ENCODE results near the gene UBA5. TPM values are rescaled to one million over a fixed set of nuclear protein-coding genes. Genes with fewer than 3 reads are reported as not detected.
"Not testable (repeated sequence)": the region's sequence is repeated elsewhere in the genome, so short reads cannot be mapped to it uniquely, and the experiment has no call there.

The UBA5 gene
- total and polyA plus RNA-seq, 4 donors, result 15.3 to 51.9 (median 36.0) TPM

DNA sequence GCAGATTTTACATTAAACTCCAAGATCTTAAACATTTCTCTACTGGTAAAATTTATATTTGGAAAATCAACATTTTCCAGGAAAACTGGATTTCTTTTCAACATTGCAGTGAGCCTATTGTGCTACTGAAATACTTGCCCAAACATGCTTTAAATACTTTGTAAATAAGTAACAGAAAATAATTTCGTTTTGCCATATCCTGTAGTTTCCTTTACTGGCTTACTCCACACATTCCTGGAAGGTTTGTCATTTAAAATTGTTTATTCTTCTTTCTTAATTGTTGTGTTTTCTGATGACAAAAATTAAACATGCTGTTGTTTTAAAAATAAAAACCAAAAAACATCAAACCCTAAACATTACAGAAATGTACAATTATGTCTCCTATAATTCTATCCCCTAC lies 22.5 kb upstream of the UBA5 start:
- H3K4me1 ChIP-seq (ENCODE audit: control insufficient read depth in 4 of 4, insufficient read depth in 4 of 4, low read length in 3 of 4), result no peaks in the 10 kb centered on the region
- H3K9ac ChIP-seq (ENCODE audit: low read depth in 1 of 2, low read length in 2 of 2), result no peak overlapping the region

DNA sequence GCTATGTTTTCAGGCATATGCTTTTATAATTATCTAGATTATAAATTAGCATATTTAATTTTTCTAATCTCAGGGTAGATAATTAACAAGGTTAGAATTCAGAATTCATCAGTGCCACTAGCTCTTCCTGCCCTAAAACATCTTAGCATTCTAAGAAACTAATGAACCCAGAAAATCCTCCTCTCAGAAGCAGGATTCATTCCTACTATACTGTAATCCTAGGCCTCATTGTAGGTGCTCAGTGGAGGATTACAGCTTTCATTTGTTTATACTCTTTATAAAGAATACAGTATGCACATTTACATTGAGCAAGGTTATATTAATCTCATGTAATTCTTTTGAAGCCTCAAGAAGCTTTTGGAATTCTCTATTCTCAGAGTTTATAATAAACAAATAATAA lies 21.4 kb upstream of the UBA5 start:
- Histone ChIP-seq H3K9ac (ENCODE audit: low read depth in 1 of 2, low read length in 2 of 2) (no peak overlapping the region), H3K27me3 (ENCODE audit: control insufficient read depth in 4 of 4, insufficient read depth in 4 of 4, low read length in 3 of 4) (no peaks in the 10 kb centered on the region), H3K4me3 (ENCODE audit: low read depth in 1 of 3, low read length in 3 of 3) (no peak overlapping the region), H3K4me1 (ENCODE audit: control insufficient read depth in 4 of 4, insufficient read depth in 4 of 4, low read length in 3 of 4) (no peaks in the 10 kb centered on the region), H3K9me3 (ENCODE audit: control insufficient read depth in 4 of 4, low read length in 3 of 4) (no peaks in the 10 kb centered on the region), H3K36me3 (ENCODE audit: control insufficient read depth in 4 of 4, insufficient read depth in 3 of 4, low read depth in 1 of 4, low read length in 3 of 4) (peaks cover 5 to 45% (median 36%) of the 10 kb centered on the region in 4 donors), H3K27ac (ENCODE audit: low read depth in 1 of 2, low read length in 2 of 2) (no peak overlapping the region)
- TF ChIP-seq HNF4G (IDR thresholded peaks at IDR 0.05), result no peak
- no peak for DNase-seq (ENCODE audit: low spot score)

More for the DNA sequence above, 22.5 kb upstream of the UBA5 start:
- WGBS, result 36% methylated on average over 1 of the region's 1 CpG
- H3K36me3 ChIP-seq (ENCODE audit: control insufficient read depth in 4 of 4, insufficient read depth in 3 of 4, low read depth in 1 of 4, low read length in 3 of 4), result peaks cover 5 to 45% (median 34%) of the 10 kb centered on the region in 4 donors
- no peak for DNase-seq (ENCODE audit: low spot score)
- no peak overlapping the region for H3K27ac ChIP-seq (ENCODE audit: low read depth in 1 of 2, low read length in 2 of 2)
- H3K27me3 ChIP-seq (ENCODE audit: control insufficient read depth in 4 of 4, insufficient read depth in 4 of 4, low read length in 3 of 4), result no peaks in the 10 kb centered on the region
- TF ChIP-seq, protein P1, sequence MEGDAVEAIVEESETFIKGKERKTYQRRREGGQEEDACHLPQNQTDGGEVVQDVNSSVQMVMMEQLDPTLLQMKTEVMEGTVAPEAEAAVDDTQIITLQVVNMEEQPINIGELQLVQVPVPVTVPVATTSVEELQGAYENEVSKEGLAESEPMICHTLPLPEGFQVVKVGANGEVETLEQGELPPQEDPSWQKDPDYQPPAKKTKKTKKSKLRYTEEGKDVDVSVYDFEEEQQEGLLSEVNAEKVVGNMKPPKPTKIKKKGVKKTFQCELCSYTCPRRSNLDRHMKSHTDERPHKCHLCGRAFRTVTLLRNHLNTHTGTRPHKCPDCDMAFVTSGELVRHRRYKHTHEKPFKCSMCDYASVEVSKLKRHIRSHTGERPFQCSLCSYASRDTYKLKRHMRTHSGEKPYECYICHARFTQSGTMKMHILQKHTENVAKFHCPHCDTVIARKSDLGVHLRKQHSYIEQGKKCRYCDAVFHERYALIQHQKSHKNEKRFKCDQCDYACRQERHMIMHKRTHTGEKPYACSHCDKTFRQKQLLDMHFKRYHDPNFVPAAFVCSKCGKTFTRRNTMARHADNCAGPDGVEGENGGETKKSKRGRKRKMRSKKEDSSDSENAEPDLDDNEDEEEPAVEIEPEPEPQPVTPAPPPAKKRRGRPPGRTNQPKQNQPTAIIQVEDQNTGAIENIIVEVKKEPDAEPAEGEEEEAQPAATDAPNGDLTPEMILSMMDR (IDR thresholded peaks at IDR 0.05; ENCODE audit: low read depth, low read length, missing input control), result no peak
- TF ChIP-seq SP1 (IDR thresholded peaks at IDR 0.05) (no peak), ATF3 (IDR thresholded peaks at IDR 0.05) (no peak), YY1 (IDR thresholded peaks at IDR 0.05) (no peak), GABPA (IDR thresholded peaks at IDR 0.05 in 1 of 2, conservative IDR thresholded peaks at IDR 0.05 in 1 of 2) (no peak), RAD21 (IDR thresholded peaks at IDR 0.05) (no peak), EGR1 (IDR thresholded peaks at IDR 0.05; ENCODE audit: low read depth in 2 of 2) (no peak), FOXA2 (IDR thresholded peaks at IDR 0.05) (no peak), JUND (IDR thresholded peaks at IDR 0.05) (no peak), HNF4A (conservative IDR thresholded peaks at IDR 0.05) (no peak), HNF4G (IDR thresholded peaks at IDR 0.05) (no peak), TAF1 (conservative IDR thresholded peaks at IDR 0.05) (no peak), FOXA1 (IDR thresholded peaks at IDR 0.05) (no peak)
- TF ChIP-seq, protein P2, sequence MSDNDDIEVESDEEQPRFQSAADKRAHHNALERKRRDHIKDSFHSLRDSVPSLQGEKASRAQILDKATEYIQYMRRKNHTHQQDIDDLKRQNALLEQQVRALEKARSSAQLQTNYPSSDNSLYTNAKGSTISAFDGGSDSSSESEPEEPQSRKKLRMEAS (IDR thresholded peaks at IDR 0.05), result no peak
- TF ChIP-seq, protein P3, sequence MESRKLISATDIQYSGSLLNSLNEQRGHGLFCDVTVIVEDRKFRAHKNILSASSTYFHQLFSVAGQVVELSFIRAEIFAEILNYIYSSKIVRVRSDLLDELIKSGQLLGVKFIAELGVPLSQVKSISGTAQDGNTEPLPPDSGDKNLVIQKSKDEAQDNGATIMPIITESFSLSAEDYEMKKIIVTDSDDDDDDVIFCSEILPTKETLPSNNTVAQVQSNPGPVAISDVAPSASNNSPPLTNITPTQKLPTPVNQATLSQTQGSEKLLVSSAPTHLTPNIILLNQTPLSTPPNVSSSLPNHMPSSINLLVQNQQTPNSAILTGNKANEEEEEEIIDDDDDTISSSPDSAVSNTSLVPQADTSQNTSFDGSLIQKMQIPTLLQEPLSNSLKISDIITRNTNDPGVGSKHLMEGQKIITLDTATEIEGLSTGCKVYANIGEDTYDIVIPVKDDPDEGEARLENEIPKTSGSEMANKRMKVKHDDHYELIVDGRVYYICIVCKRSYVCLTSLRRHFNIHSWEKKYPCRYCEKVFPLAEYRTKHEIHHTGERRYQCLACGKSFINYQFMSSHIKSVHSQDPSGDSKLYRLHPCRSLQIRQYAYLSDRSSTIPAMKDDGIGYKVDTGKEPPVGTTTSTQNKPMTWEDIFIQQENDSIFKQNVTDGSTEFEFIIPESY (IDR thresholded peaks at IDR 0.05), result no peak
- TF ChIP-seq, protein P4, sequence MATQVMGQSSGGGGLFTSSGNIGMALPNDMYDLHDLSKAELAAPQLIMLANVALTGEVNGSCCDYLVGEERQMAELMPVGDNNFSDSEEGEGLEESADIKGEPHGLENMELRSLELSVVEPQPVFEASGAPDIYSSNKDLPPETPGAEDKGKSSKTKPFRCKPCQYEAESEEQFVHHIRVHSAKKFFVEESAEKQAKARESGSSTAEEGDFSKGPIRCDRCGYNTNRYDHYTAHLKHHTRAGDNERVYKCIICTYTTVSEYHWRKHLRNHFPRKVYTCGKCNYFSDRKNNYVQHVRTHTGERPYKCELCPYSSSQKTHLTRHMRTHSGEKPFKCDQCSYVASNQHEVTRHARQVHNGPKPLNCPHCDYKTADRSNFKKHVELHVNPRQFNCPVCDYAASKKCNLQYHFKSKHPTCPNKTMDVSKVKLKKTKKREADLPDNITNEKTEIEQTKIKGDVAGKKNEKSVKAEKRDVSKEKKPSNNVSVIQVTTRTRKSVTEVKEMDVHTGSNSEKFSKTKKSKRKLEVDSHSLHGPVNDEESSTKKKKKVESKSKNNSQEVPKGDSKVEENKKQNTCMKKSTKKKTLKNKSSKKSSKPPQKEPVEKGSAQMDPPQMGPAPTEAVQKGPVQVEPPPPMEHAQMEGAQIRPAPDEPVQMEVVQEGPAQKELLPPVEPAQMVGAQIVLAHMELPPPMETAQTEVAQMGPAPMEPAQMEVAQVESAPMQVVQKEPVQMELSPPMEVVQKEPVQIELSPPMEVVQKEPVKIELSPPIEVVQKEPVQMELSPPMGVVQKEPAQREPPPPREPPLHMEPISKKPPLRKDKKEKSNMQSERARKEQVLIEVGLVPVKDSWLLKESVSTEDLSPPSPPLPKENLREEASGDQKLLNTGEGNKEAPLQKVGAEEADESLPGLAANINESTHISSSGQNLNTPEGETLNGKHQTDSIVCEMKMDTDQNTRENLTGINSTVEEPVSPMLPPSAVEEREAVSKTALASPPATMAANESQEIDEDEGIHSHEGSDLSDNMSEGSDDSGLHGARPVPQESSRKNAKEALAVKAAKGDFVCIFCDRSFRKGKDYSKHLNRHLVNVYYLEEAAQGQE (IDR thresholded peaks at IDR 0.05), result no peak
- H3K4me3 ChIP-seq (ENCODE audit: low read depth in 1 of 3, low read length in 3 of 3), result no peak overlapping the region
- no peaks in the 10 kb centered on the region for H3K9me3 ChIP-seq (ENCODE audit: control insufficient read depth in 4 of 4, low read length in 3 of 4)

DNA sequence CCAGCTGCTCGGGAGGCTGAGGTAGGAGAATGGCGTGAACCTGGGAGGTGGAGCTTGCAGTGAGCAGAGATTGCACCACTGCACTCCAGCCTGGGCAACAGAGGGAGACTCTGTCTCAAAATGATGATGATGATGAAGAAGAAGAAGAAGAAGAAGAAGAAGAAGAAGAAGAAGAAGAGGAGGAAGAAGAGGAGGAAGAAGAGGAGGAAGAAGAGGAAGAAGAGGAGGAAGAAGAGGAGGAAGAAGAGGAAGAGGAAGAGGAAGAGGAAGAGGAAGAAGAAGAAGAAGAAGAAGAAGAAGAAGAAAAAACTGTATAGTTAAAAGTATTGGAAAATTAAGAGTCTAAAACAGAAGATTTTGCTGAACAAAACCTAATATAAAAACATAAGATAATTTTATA lies 18.7 kb upstream of the UBA5 start:
- not testable (repeated sequence) for H3K27me3 ChIP-seq (ENCODE audit: control insufficient read depth in 4 of 4, insufficient read depth in 4 of 4, low read length in 3 of 4); H3K9ac ChIP-seq (ENCODE audit: low read depth in 1 of 2, low read length in 2 of 2); H3K27ac ChIP-seq (ENCODE audit: low read depth in 1 of 2, low read length in 2 of 2); H3K4me1 ChIP-seq (ENCODE audit: control insufficient read depth in 4 of 4, insufficient read depth in 4 of 4, low read length in 3 of 4); H3K4me3 ChIP-seq (ENCODE audit: low read depth in 1 of 3, low read length in 3 of 3); H3K9me3 ChIP-seq (ENCODE audit: control insufficient read depth in 4 of 4, low read length in 3 of 4); DNase-seq (ENCODE audit: low spot score)
- peaks cover 1 to 40% (median 31%) of the 10 kb centered on the region in 4 donors for H3K36me3 ChIP-seq (ENCODE audit: control insufficient read depth in 4 of 4, insufficient read depth in 3 of 4, low read depth in 1 of 4, low read length in 3 of 4)
- 92% methylated on average over 2 of the region's 2 CpGs for WGBS

All from liver (tissue), 9 donors.